Muscle layer of colon (tissue), 2 donors: ENCODE results near the gene CTNNA3.

ENCODE experiments used
- H3K27ac ChIP-seq: one replicate; pipeline ENCODE4 v1.7.0; 2013; ENCODE audit warnings: low read depth, mild to moderate bottlenecking, low read length, moderate library complexity
- H3K27me3 ChIP-seq, 2 donors: one replicate each; pipeline ENCODE4 v1.7.0; 2013; ENCODE audit warnings: low read length in 2 of 2, mild to moderate bottlenecking in 2 of 2; ENCODE audit not compliant: insufficient read depth in 2 of 2, control insufficient read depth in 1 of 2
- H3K36me3 ChIP-seq: one replicate; pipeline ENCODE4 v1.7.0; 2013; ENCODE audit warnings: mild to moderate bottlenecking, low read length; ENCODE audit not compliant: insufficient read depth
- H3K4me1 ChIP-seq: one replicate; pipeline ENCODE4 v1.7.0; 2013; ENCODE audit warnings: mild to moderate bottlenecking, low read length; ENCODE audit not compliant: insufficient read depth
- H3K4me3 ChIP-seq, 2 donors: one replicate each; pipeline ENCODE4 v1.7.0; 2013; ENCODE audit warnings: low read length in 2 of 2, low read depth in 1 of 2, mild to moderate bottlenecking in 1 of 2, moderate library complexity in 1 of 2
- H3K9ac ChIP-seq: one replicate; pipeline ENCODE4 v1.7.0; 2013; ENCODE audit warnings: low read length
- H3K9me3 ChIP-seq: one replicate; pipeline ENCODE4 v1.7.0; 2013; ENCODE audit warnings: mild to moderate bottlenecking, low read length
- donor health status: abdominal sarcoma.
- donor health status: Adenocarcinoma of cecum.

CTNNA3 gene

DNA sequence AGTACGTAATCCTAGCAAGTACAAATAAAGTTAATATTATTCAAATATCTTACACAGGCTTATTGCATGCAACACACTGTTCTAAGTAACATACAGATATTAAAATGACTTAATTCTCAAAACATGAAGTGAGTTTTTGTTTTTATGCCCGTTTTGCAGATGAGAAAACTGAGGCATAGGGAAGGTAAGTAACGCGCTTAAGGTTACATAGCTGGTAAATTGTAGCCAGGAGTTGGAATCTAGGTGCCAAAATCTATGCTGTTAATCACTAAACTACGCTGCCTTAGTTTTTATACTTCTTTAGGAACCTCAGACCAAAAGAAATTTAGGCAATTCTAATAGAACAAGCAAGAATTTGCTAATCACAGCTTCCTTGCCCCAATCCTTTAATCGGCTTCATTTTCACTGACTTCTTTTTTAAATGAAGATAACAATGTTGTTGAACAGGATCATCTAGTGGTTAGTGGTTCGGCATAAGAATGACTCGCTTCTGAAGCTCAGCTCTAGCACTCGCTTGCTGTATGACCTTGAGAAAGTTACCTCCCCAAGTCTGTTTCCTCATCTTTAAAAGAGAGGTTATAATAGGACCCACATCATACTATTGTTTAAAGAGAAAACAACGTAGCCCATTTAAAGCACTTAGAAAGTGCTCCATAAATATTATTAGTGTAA lies 771.2 kb downstream of the CTNNA3 start:
- H3K9me3 ChIP-seq = no peaks in the 10 kb centered on the region
- peaks cover 8% of the 10 kb centered on the region for H3K4me1 ChIP-seq
- peaks cover 14 to 19% of the 10 kb centered on the region in 2 donors for H3K27me3 ChIP-seq
- no peak overlapping the region for H3K27ac ChIP-seq
- H3K4me3 ChIP-seq = no peak overlapping the region
- no peak overlapping the region for H3K9ac ChIP-seq
- no peaks in the 10 kb centered on the region for H3K36me3 ChIP-seq

DNA sequence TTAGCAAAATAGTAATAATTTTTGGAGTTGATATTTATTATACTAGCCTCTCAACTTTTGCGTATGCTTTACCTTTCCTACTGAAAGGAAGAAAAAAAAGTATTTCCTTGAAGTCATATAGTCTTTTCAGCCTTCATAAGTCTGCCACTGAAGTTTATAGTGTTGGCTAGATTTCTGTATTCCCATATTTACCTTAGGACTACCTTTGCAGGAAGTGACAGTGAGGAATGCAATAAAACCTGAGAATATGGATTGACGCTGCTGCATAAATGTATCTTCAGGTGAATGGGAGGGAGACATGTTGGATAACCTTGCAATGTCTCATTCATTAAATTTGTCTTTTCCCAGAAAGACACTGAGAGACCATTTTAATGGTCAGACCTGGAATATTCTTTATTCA lies 776.7 kb downstream of the CTNNA3 start:
- H3K36me3 ChIP-seq = no peaks in the 10 kb centered on the region
- no peaks in the 10 kb centered on the region for H3K9me3 ChIP-seq
- H3K4me3 ChIP-seq = no peak overlapping the region
- no peaks in the 10 kb centered on the region for H3K4me1 ChIP-seq
- H3K27me3 ChIP-seq = no peaks in the 10 kb centered on the region
- H3K9ac ChIP-seq = no peak overlapping the region
- H3K27ac ChIP-seq = no peak overlapping the region

DNA sequence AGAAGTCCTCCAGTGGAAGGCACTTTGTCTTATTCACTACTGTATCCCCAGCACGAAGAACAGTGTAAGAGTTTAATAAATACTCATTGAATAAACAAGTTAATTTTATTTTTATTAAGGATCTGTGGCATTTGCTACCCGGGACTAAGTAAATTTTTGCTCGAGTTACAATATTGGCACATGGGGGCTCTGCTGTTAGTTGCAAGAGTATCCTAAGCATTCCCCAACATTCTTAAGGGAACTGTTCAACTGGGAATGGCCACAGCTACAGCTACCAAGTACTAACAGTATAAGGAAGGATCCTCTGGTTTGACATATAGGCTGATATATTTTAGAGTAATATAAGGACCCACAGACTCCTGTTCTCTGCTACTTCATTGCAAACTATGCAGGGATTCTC lies 778.9 kb downstream of the CTNNA3 start:
- Histone ChIP-seq H3K36me3 (no peaks in the 10 kb centered on the region), H3K9me3 (no peaks in the 10 kb centered on the region), H3K27me3 (no peaks in the 10 kb centered on the region), H3K4me3 (no peak overlapping the region), H3K4me1 (no peaks in the 10 kb centered on the region), H3K27ac (no peak overlapping the region), H3K9ac (no peak overlapping the region)

DNA sequence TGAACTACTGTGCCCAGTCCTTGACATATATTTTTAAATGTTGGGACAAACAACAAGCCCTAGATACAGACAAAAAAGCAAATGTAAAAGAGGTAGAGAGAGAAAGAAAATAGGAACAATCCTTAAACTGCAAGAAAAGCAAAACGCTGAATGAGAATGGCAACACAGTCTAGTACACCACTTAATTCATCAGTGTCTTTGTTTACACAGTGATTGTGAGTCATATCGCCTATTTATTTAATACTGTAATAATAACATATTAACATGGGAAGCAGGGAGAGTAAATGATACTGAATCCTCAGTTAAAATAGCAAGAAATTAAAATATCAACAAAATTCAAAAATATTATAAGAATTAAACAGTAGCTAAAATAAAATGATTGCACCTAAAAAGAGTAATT lies 780.0 kb downstream of the CTNNA3 start:
- H3K4me1 ChIP-seq = no peaks in the 10 kb centered on the region
- no peak overlapping the region for H3K4me3 ChIP-seq
- H3K9ac ChIP-seq = no peak overlapping the region
- no peaks in the 10 kb centered on the region for H3K36me3 ChIP-seq
- H3K27ac ChIP-seq = no peak overlapping the region
- H3K27me3 ChIP-seq = no peaks in the 10 kb centered on the region
- H3K9me3 ChIP-seq = no peaks in the 10 kb centered on the region

DNA sequence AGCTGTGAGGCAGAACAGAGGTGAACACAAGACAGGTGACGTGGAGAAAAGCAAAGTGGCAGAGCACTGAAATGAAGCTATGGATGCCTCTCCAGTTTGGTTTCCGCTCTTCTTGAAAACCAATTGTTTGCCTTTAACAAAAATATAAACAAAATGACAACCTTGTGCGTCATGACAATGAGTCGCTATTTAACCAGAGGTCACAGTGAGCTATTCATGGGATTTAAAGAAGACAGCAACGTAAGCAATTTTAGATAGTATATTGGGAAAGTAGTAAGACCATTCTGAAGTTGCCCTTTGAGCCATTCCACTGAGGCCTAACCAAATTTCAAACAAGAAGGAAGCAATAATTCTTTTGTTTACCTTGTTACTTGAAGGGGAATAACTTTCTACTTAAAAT lies 785.3 kb downstream of the CTNNA3 start:
- Histone ChIP-seq H3K36me3 (no peaks in the 10 kb centered on the region), H3K4me3 (no peak overlapping the region), H3K4me1 (no peaks in the 10 kb centered on the region), H3K27ac (no peak overlapping the region), H3K9me3 (no peaks in the 10 kb centered on the region), H3K9ac (no peak overlapping the region), H3K27me3 (no peaks in the 10 kb centered on the region)

DNA sequence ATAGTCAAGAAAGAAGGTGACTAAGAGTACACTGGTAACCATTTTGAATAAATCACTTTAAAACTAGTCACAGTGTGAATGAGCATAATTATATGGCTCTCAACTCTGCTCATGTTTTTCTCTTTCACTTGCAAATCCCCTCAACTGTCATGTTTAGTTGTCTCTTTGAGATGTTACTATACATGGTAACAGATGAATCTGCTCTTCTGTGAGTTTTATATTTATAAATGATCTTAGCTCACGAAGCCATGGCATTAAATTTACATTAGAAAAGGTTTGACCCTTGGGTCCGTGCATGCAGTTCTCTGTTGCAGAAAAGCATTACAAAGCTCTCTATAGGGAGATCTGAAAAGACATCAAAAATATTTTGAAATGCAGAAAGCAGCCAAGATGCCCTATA lies 803.1 kb downstream of the CTNNA3 start:
- Histone ChIP-seq H3K9me3 (no peaks in the 10 kb centered on the region), H3K4me1 (no peaks in the 10 kb centered on the region), H3K27me3 (no peaks in the 10 kb centered on the region), H3K36me3 (no peaks in the 10 kb centered on the region), H3K4me3 (no peak overlapping the region), H3K9ac (no peak overlapping the region), H3K27ac (no peak overlapping the region)

DNA sequence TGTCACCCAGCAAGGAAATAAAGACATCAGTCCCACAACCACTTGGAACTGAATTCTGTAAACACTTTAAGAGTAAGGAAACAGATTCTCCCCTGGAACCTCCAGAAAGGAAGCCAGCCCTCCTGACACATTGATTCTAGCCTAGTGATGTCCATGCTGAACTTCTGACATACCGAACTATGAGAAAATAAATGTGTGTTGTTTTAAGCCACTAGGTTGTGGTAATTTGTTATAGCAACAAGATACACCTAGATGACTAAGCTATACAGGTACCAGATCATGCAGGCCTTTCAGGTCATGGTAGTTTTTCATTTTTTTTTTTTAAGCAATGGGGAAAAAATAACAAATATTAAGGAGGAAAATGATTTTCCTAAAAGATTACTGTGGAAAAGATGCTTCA lies 807.8 kb downstream of the CTNNA3 start:
- no peak overlapping the region for H3K27ac ChIP-seq
- no peaks in the 10 kb centered on the region for H3K36me3 ChIP-seq
- H3K9ac ChIP-seq = no peak overlapping the region
- no peaks in the 10 kb centered on the region for H3K27me3 ChIP-seq
- H3K4me1 ChIP-seq = no peaks in the 10 kb centered on the region
- no peaks in the 10 kb centered on the region for H3K9me3 ChIP-seq
- no peak overlapping the region for H3K4me3 ChIP-seq

DNA sequence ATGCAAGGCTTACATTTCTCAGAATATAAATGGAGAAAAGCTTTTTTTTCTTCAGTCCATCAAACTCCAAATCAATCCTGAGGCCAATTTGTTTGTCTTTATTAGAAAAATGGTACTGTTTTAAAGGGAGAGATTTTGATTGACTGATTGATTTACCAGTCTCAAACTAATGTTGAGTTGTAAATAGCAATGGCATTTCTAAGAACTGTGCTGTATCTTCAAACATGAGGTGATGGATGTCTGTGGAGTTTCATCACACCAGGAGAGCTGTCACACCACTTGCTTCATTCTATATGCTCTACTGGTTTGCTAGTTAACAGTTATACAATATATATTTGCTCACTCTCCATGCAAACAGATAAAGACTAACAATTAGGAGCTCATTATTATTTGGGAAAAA lies 809.1 kb downstream of the CTNNA3 start:
- Histone ChIP-seq H3K27ac (no peak overlapping the region), H3K9me3 (no peaks in the 10 kb centered on the region)

DNA sequence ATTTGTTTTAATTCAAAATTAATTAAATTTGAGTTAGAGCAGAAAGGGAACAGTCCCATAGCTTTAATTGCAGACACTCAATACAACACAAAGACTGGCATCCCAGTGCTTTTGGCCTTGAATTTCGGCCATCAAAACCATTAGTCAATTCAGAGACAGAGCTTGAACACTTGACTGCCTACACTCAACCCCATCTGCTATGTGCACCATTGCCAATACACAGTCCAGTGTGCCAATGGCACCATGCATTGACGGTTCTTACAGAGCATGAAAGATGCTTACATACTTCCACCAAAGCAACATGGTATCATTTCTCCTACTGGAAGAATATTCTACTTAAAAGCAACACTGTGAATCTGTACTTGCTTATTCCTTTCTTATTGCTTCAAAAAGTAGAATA lies 813.7 kb downstream of the CTNNA3 start:
- H3K36me3 ChIP-seq = no peaks in the 10 kb centered on the region
- no peak overlapping the region for H3K4me3 ChIP-seq
- no peaks in the 10 kb centered on the region for H3K27me3 ChIP-seq
- no peaks in the 10 kb centered on the region for H3K9me3 ChIP-seq
- H3K27ac ChIP-seq = no peak overlapping the region
- no peak overlapping the region for H3K9ac ChIP-seq
- no peaks in the 10 kb centered on the region for H3K4me1 ChIP-seq

More for the DNA sequence above, 809.1 kb downstream of the CTNNA3 start:
- Histone ChIP-seq H3K9ac (no peak overlapping the region), H3K4me3 (no peak overlapping the region), H3K4me1 (no peaks in the 10 kb centered on the region), H3K27me3 (no peaks in the 10 kb centered on the region), H3K36me3 (no peaks in the 10 kb centered on the region)

DNA sequence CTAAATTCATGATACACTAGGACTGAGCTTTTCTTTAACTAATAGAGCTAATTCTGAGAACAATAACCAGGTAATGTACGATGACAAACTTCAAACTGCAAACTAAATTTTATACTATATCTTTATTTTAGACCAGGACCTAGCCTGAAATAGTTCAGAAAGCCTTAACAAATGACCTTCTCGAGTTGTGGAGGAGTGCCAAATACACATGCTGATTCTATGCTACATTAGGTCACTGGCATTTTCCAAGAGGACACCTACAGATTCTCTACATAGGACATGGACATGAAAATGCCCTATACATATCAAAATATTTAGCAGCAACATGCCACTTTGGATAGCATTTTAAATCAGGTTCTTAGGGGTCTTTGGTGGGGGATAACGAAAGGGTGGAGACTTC lies 814.2 kb downstream of the CTNNA3 start:
- Histone ChIP-seq H3K4me3 (no peak overlapping the region), H3K27me3 (no peaks in the 10 kb centered on the region), H3K9me3 (no peaks in the 10 kb centered on the region), H3K36me3 (no peaks in the 10 kb centered on the region), H3K9ac (no peak overlapping the region), H3K4me1 (no peaks in the 10 kb centered on the region), H3K27ac (no peak overlapping the region)

DNA sequence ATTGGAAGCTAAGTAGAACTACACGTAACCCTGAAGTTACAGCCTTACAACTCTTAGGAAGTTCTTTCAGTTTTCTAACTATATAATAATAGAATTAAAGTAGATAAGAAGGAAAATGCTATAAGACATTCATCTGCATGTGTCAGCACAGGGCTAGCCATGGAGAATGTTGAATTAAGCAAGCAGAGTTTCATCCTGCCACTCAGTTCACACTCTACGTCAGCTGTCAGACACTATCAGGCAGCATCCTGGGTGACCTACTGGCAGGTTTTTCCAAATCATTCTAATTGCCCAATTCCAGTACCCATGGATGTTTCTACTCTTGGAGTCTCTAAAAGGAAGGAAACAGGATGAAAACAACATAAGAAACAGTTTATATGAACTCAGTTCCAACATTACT lies 815.2 kb downstream of the CTNNA3 start:
- no peak overlapping the region for H3K9ac ChIP-seq
- H3K27me3 ChIP-seq = no peaks in the 10 kb centered on the region
- no peaks in the 10 kb centered on the region for H3K4me1 ChIP-seq
- no peak overlapping the region for H3K27ac ChIP-seq
- H3K9me3 ChIP-seq = no peaks in the 10 kb centered on the region
- H3K4me3 ChIP-seq = no peak overlapping the region
- no peaks in the 10 kb centered on the region for H3K36me3 ChIP-seq

DNA sequence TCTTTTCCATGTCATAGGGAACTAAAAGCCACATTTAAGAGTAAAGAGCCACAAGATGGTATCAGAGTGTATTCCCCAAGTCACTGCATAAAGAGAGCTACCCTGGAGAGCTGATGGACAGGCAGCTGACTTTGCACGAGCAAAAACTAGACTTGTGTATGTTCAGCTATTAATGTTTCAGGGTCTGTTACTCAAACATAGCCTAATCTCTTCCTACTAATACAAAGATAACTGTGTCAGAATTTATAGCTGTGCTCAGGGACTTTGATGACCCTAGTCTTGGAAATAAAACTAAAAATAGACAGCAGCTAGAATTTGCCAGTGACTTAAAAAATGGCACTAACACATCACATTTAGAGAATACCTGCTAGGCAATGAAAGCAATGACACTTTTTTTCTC lies 815.7 kb downstream of the CTNNA3 start:
- H3K27ac ChIP-seq = no peak overlapping the region
- no peaks in the 10 kb centered on the region for H3K27me3 ChIP-seq

More for the DNA sequence above, 815.7 kb downstream of the CTNNA3 start:
- Histone ChIP-seq H3K4me1 (no peaks in the 10 kb centered on the region), H3K9me3 (no peaks in the 10 kb centered on the region), H3K4me3 (no peak overlapping the region), H3K36me3 (no peaks in the 10 kb centered on the region), H3K9ac (no peak overlapping the region)
